ENCODE measurements around the gene GINS1.

GINS1 gene

GRCh38 chr20:25489221-25489871, 81.9 kb downstream of the GINS1 start:
- DNase-seq (ENCODE audit: low read depth): no peak
- TF ChIP-seq CTCF (conservative IDR thresholded peaks at IDR 0.05; ENCODE audit: low read depth, low read length): no peak
- no peak overlapping the region for H3K4me3 ChIP-seq (ENCODE audit: low read depth, low read length)

- TF ChIP-seq CTCF (conservative IDR thresholded peaks at IDR 0.05; ENCODE audit: low read depth, low read length): no peak
- H3K4me3 ChIP-seq (ENCODE audit: low read depth, low read length): no peak overlapping the region
- DNase-seq (ENCODE audit: low read depth): no peak
Observed at GRCh38 chr20:25490656-25491445, 83.4 kb downstream of the GINS1 start.

DNA sequence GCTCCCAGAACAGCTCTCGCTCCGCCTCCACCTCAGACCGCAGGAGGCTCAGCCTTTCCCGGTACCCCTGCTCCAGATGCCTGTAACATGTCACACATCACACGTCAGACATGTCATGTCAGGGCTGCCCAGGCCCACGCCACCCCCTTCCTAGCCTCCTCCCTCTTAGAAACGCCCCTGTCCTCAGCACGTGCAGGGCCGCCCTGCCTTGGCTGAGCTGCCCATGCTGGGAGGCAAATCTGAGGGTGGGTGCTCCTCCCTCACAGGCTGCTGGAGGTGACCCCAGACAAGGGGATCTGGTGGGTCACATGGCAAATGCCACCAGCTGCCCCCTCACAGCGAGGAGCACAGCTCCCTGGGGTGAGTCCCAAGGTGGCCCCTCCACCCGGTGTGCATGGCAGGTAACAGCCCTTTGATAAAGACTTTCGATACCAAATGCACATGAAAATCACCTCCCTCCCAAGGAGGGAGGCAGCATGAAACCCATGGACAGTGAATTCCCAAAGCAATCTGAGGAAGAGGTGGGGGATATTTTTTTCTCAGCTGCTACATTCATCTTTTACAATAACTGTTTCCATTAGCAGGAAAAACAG, 84.1 kb downstream of the GINS1 start:
- no peak for DNase-seq (ENCODE audit: low read depth)
- no peak overlapping the region for H3K4me3 ChIP-seq (ENCODE audit: low read depth, low read length)
- no peak for TF ChIP-seq CTCF (conservative IDR thresholded peaks at IDR 0.05; ENCODE audit: low read depth, low read length)

- no peak for DNase-seq (ENCODE audit: low read depth)
- no peak for TF ChIP-seq CTCF (conservative IDR thresholded peaks at IDR 0.05; ENCODE audit: low read depth, low read length)
- H3K4me3 ChIP-seq (ENCODE audit: low read depth, low read length): no peak overlapping the region
Observed at GRCh38 chr20:25493137-25493536, 85.7 kb downstream of the GINS1 start.

DNA sequence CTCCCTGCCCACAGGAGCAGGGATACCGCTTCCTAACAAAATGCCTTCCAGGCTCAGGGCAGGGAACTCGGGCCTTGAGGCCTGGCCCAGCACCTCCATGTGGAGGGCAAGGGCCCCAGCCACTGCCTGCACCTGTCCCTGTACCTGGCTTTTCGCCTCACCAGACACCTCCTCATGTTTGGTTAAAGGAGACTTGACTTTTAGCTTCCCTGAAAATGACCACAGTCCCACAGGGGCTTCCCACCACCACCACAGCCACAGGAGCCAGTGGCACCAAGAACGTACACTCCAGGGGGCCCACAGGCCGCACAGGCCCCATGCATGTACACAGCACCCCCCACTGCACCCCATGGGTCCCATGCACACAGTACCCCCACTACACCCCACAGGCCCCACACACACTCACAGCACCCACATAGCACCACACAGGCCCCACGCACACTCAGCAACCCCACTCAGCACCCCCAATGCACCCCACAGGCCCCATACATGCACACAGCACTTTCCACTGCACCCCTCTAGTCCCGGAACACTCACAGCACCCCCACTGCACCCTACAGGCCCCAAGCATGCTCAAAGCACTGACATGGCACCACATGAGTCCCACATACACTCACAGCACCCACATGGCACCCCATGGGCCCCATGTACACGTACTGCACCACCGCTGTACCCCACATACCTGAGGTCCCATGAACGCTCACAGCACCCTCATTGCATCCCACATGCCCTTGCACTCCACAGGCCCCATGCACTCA, 86.5 kb downstream of the GINS1 start:
- no peak for TF ChIP-seq CTCF (conservative IDR thresholded peaks at IDR 0.05; ENCODE audit: low read depth, low read length)
- no peak overlapping the region for H3K4me3 ChIP-seq (ENCODE audit: low read depth, low read length)
- DNase-seq (ENCODE audit: low read depth): no peak

GRCh38 chr20:25494506-25495188, 87.2 kb downstream of the GINS1 start:
- H3K4me3 ChIP-seq (ENCODE audit: low read depth, low read length): no peak overlapping the region
- TF ChIP-seq CTCF (conservative IDR thresholded peaks at IDR 0.05; ENCODE audit: low read depth, low read length): no peak
- no peak for DNase-seq (ENCODE audit: low read depth)
